Mesenchymal stem cell (in vitro differentiated cells and primary cell): Measurements from ENCODE around the gene RAD51.

Experiments
- DNase-seq: peaks from one replicate; pipeline ENCODE4 v3.0.0-alpha.2; 2013
- H2AFZ ChIP-seq: one replicate; pipeline ENCODE4 v1.6.1; 2013; ENCODE audit warnings: low read depth, mild to moderate bottlenecking, control low read depth, inconsistent platforms, low read length, moderate library complexity
- H2AK5ac ChIP-seq: 2 replicates; pipeline ENCODE4 v1.6.1; 2013; ENCODE audit warnings: low read length, moderate library complexity, mild to moderate bottlenecking, inconsistent platforms; ENCODE audit not compliant: severe bottlenecking
- H2BK120ac ChIP-seq: one replicate; pipeline ENCODE4 v1.6.1; 2013; ENCODE audit warnings: low read depth, mild to moderate bottlenecking, inconsistent platforms, low read length, moderate library complexity
- H2BK12ac ChIP-seq, 2 experiments: one replicate each; pipeline ENCODE4 v1.6.1; 2013; ENCODE audit warnings: inconsistent platforms in 2 of 2, low read length in 2 of 2, mild to moderate bottlenecking in 2 of 2, moderate library complexity in 2 of 2, control low read depth in 1 of 2
- H2BK15ac ChIP-seq: one replicate; pipeline ENCODE4 v1.6.1; 2013; ENCODE audit warnings: mild to moderate bottlenecking, low read depth, inconsistent platforms; ENCODE audit not compliant: poor library complexity, severe bottlenecking
- H2BK5ac ChIP-seq: 2 replicates; pipeline ENCODE4 v1.6.1; 2013; ENCODE audit warnings: low read depth, mild to moderate bottlenecking, low read length, control low read depth, inconsistent platforms; ENCODE audit not compliant: poor library complexity, severe bottlenecking
- H3K14ac ChIP-seq, 2 experiments: one replicate each; pipeline ENCODE4 v1.6.1; 2013; ENCODE audit warnings: inconsistent platforms in 2 of 2, low read length in 2 of 2, control low read depth in 1 of 2, mild to moderate bottlenecking in 1 of 2, moderate library complexity in 1 of 2
- H3K18ac ChIP-seq, 2 experiments: one replicate each; pipeline ENCODE4 v1.6.1; 2013; ENCODE audit warnings: inconsistent platforms in 2 of 2, low read length in 2 of 2, control low read depth in 1 of 2, low read depth in 1 of 2, mild to moderate bottlenecking in 1 of 2
- H3K23ac ChIP-seq, 2 experiments: one replicate each; pipeline ENCODE4 v1.6.1; 2013; ENCODE audit warnings: inconsistent platforms in 2 of 2, low read length in 2 of 2, mild to moderate bottlenecking in 2 of 2, moderate library complexity in 2 of 2, control low read depth in 1 of 2
- H3K27ac ChIP-seq: 2 replicates; pipeline ENCODE4 v1.5.1; 2013; ENCODE audit warnings: mild to moderate bottlenecking, moderate library complexity, low read length, control low read depth, inconsistent platforms; ENCODE audit not compliant: poor library complexity, severe bottlenecking
- H3K27me3 ChIP-seq, 2 experiments: 2 replicates each; pipeline versions ENCODE4 v1.6.1 to v1.7.0; 2013; ENCODE audit warnings: low read length in 2 of 2, mild to moderate bottlenecking in 2 of 2, moderate library complexity in 2 of 2, control low read depth in 1 of 2, inconsistent platforms in 1 of 2; ENCODE audit not compliant: control insufficient read depth in 1 of 2, insufficient read depth in 1 of 2
- H3K36me3 ChIP-seq, 2 experiments: 2 replicates each; pipeline versions ENCODE4 v1.6.1 to v1.7.0; 2013; ENCODE audit warnings: low read length in 2 of 2, control low read depth in 1 of 2, inconsistent platforms in 1 of 2, low read depth in 1 of 2, mild to moderate bottlenecking in 1 of 2; ENCODE audit not compliant: insufficient read depth in 2 of 2, control insufficient read depth in 1 of 2
- H3K4ac ChIP-seq, 2 experiments: one replicate each; pipeline ENCODE4 v1.6.1; 2013; ENCODE audit warnings: inconsistent platforms in 2 of 2, low read length in 2 of 2, mild to moderate bottlenecking in 2 of 2, moderate library complexity in 2 of 2, control low read depth in 1 of 2, low read depth in 1 of 2
- H3K4me1 ChIP-seq: 2 replicates; pipeline ENCODE4 v1.6.1; 2013; ENCODE audit warnings: low read depth, low read length, control low read depth; ENCODE audit not compliant: control insufficient read depth, insufficient read depth
- H3K4me2 ChIP-seq: 2 replicates; pipeline ENCODE4 v1.6.1; 2013; ENCODE audit warnings: low read length, mild to moderate bottlenecking, inconsistent platforms; ENCODE audit not compliant: poor library complexity, severe bottlenecking
- H3K4me3 ChIP-seq, 2 experiments: 2 replicates each; pipeline versions ENCODE4 v1.5.1 to v1.7.0; 2013; ENCODE audit warnings: low read length in 2 of 2, mild to moderate bottlenecking in 2 of 2, control low read depth in 1 of 2, low read depth in 1 of 2; ENCODE audit not compliant: insufficient read depth in 1 of 2
- H3K79me1 ChIP-seq: replicated peaks from 2 replicates; pipeline ENCODE4 v1.6.1; 2013; ENCODE audit warnings: mild to moderate bottlenecking, control low read depth, low read length, inconsistent platforms; ENCODE audit not compliant: poor library complexity, severe bottlenecking
- H3K9ac ChIP-seq: 2 replicates; pipeline ENCODE4 v1.7.0; 2013; ENCODE audit warnings: mild to moderate bottlenecking, low read length, moderate library complexity
- H3K9me3 ChIP-seq: 2 replicates; pipeline ENCODE4 v1.7.0; 2013; ENCODE audit warnings: mild to moderate bottlenecking, low read length; ENCODE audit not compliant: control insufficient read depth
- H4K8ac ChIP-seq: one replicate; pipeline ENCODE4 v1.6.1; 2013; ENCODE audit warnings: inconsistent platforms, mild to moderate bottlenecking, low read length, moderate library complexity
- H4K91ac ChIP-seq: one replicate; pipeline ENCODE4 v1.6.1; 2013; ENCODE audit warnings: mild to moderate bottlenecking, low read length, inconsistent platforms
- WGBS: methylation state at CpG from one replicate; pipeline ENCODE4 v1.1.7; 2013; ENCODE audit warnings: mixed read lengths; 5-methylcytosine and 5-hydroxymethylcytosine counted together

RAD51 gene

GRCh38 chr15:40744815-40745152 lies 49.8 kb downstream of the RAD51 start:
- no peak overlapping the region for H3K4me3 ChIP-seq
- H2BK12ac ChIP-seq, result no peak overlapping the region
- no peak overlapping the region for H2AK5ac ChIP-seq
- peaks cover 26% of the 10 kb centered on the region for H3K79me1 ChIP-seq
- H3K9ac ChIP-seq, result no peak overlapping the region
- H3K27ac ChIP-seq, result no peak overlapping the region
- no peak overlapping the region for H3K4ac ChIP-seq
- H2BK5ac ChIP-seq, result no peak overlapping the region
- 83% methylated on average over 5 of the region's 5 CpGs for WGBS
- peaks cover 47 to 59% of the 10 kb centered on the region in 2 experiments for H3K36me3 ChIP-seq
- peaks cover 5% of the 10 kb centered on the region for H3K4me1 ChIP-seq
- H2BK15ac ChIP-seq, result no peak overlapping the region
- peak overlapping the region; percentile 1 for H4K8ac ChIP-seq
- H2BK120ac ChIP-seq, result no peak overlapping the region
- H4K91ac ChIP-seq, result no peak overlapping the region
- no peak overlapping the region for H3K4me2 ChIP-seq
- no peaks in the 10 kb centered on the region for H3K9me3 ChIP-seq
- no peak overlapping the region for H3K18ac ChIP-seq
- H3K14ac ChIP-seq, result no peak overlapping the region
- H3K27me3 ChIP-seq, result no peaks in the 10 kb centered on the region
- H3K23ac ChIP-seq, result no peak overlapping the region
- no peak for DNase-seq
- no peak overlapping the region for H2AFZ ChIP-seq

- Histone ChIP-seq H3K36me3 (peaks cover 48 to 59% of the 10 kb centered on the region in 2 experiments), H2BK120ac (no peak overlapping the region), H3K9me3 (no peaks in the 10 kb centered on the region), H4K91ac (no peak overlapping the region), H3K4me1 (peaks cover 5% of the 10 kb centered on the region), H3K4me2 (no peak overlapping the region), H2AFZ (no peak overlapping the region), H4K8ac (no peak overlapping the region), H3K27ac (no peak overlapping the region), H3K9ac (no peak overlapping the region), H3K18ac (no peak overlapping the region), H3K4ac (no peak overlapping the region), H3K23ac (no peak overlapping the region), H2BK12ac (no peak overlapping the region), H3K4me3 (no peak overlapping the region), H2BK15ac (no peak overlapping the region), H2BK5ac (no peak overlapping the region), H3K14ac (no peak overlapping the region), H2AK5ac (no peak overlapping the region), H3K79me1 (peaks cover 34% of the 10 kb centered on the region), H3K27me3 (no peaks in the 10 kb centered on the region)
- 78% methylated on average over 3 of the region's 3 CpGs for WGBS
- no peak for DNase-seq
Observed at GRCh38 chr15:40746916-40747418, 52.0 kb downstream of the RAD51 start.

GRCh38 chr15:40747685-40748631 lies 53.0 kb downstream of the RAD51 start:
- no peak overlapping the region for H2BK15ac ChIP-seq
- DNase-seq, result no peak
- peaks cover 5% of the 10 kb centered on the region for H3K4me1 ChIP-seq
- H4K8ac ChIP-seq, result no peak overlapping the region
- no peak overlapping the region for H3K9ac ChIP-seq
- H3K4me3 ChIP-seq, result no peak overlapping the region
- no peak overlapping the region for H3K14ac ChIP-seq
- no peak overlapping the region for H2BK12ac ChIP-seq
- no peak overlapping the region for H3K27ac ChIP-seq
- no peaks in the 10 kb centered on the region for H3K27me3 ChIP-seq
- H3K9me3 ChIP-seq, result no peaks in the 10 kb centered on the region
- WGBS, result 81% methylated on average over 6 of the region's 7 CpGs
- no peak overlapping the region for H2BK5ac ChIP-seq
- no peak overlapping the region for H4K91ac ChIP-seq
- H3K18ac ChIP-seq, result no peak overlapping the region
- H3K79me1 ChIP-seq, result peaks cover 38% of the 10 kb centered on the region
- no peak overlapping the region for H2AFZ ChIP-seq
- H3K23ac ChIP-seq, result no peak overlapping the region
- H3K4ac ChIP-seq, result no peak overlapping the region
- no peak overlapping the region for H2AK5ac ChIP-seq
- H2BK120ac ChIP-seq, result no peak overlapping the region
- peaks cover 44 to 59% of the 10 kb centered on the region in 2 experiments for H3K36me3 ChIP-seq
- H3K4me2 ChIP-seq, result no peak overlapping the region

GRCh38 chr15:40749151-40749630 lies 54.2 kb downstream of the RAD51 start:
- no peak overlapping the region for H3K23ac ChIP-seq
- H3K9me3 ChIP-seq, result no peaks in the 10 kb centered on the region
- H3K27me3 ChIP-seq, result no peaks in the 10 kb centered on the region
- no peak for DNase-seq
- peaks cover 3% of the 10 kb centered on the region for H3K4me1 ChIP-seq
- no peak overlapping the region for H3K4me2 ChIP-seq
- H2AK5ac ChIP-seq, result no peak overlapping the region
- H2BK120ac ChIP-seq, result no peak overlapping the region
- H3K18ac ChIP-seq, result no peak overlapping the region
- H3K9ac ChIP-seq, result no peak overlapping the region
- H2BK12ac ChIP-seq, result no peak overlapping the region
- no peak overlapping the region for H3K14ac ChIP-seq
- H3K36me3 ChIP-seq, result peaks cover 35 to 52% of the 10 kb centered on the region in 2 experiments
- no peak overlapping the region for H4K8ac ChIP-seq
- H3K4me3 ChIP-seq, result no peak overlapping the region
- no peak overlapping the region for H2AFZ ChIP-seq
- no peak overlapping the region for H2BK15ac ChIP-seq
- H4K91ac ChIP-seq, result no peak overlapping the region
- H3K4ac ChIP-seq, result no peak overlapping the region
- 96% methylated on average over 4 of the region's 4 CpGs for WGBS
- H3K27ac ChIP-seq, result no peak overlapping the region
- H3K79me1 ChIP-seq, result peaks cover 36% of the 10 kb centered on the region
- H2BK5ac ChIP-seq, result no peak overlapping the region
